Neural cell (in vitro differentiated cells): ENCODE measurements around the gene ZNF280C. TPM values are rescaled to one million over a fixed set of nuclear protein-coding genes. Genes with fewer than 3 reads are reported as not detected.

Experiments used
- H2AFZ ChIP-seq: fragments of 200-600, 300-800 bp; sonication (generic), shearing (Covaris generic); 2 replicates; pipeline ENCODE4 v1.6.0; 2014; ENCODE audit warnings: low read depth, mild to moderate bottlenecking, antibody characterized with exemption, low read length, moderate library complexity
- H3F3A ChIP-seq: fragments of 200-600 bp; shearing (Covaris generic); 2 replicates; pipeline ENCODE4 v1.6.1; 2016; ENCODE audit warnings: mild to moderate bottlenecking, moderate library complexity, mixed read lengths, antibody characterized with exemption, low read length; ENCODE audit not compliant: insufficient read depth, poor library complexity, severe bottlenecking
- H3K27ac ChIP-seq: fragments of 200-600, 300-800 bp; sonication (generic), shearing (Covaris generic); 2 replicates; pipeline ENCODE4 v1.5.1; 2014; ENCODE audit warnings: mild to moderate bottlenecking, low read length, moderate library complexity
- H3K27me3 ChIP-seq: fragments of 300-800, 200-600 bp; sonication (generic), shearing (Covaris generic); 2 replicates; pipeline ENCODE4 v1.6.0; 2014; ENCODE audit warnings: mild to moderate bottlenecking, low read depth, low read length, moderate library complexity; ENCODE audit not compliant: insufficient read depth
- H3K36me3 ChIP-seq: fragments of 300-800, 200-600 bp; sonication (generic), shearing (Covaris generic); 2 replicates; pipeline ENCODE4 v1.5.1; 2014; ENCODE audit warnings: mild to moderate bottlenecking, antibody characterized with exemption, low read length, moderate library complexity; ENCODE audit not compliant: insufficient read depth
- H3K4me2 ChIP-seq: fragments of 300-800, 200-600 bp; sonication (generic), shearing (Covaris generic); 2 replicates; pipeline ENCODE4 v1.6.0; 2014; ENCODE audit warnings: mild to moderate bottlenecking, low read length
- H3K4me3 ChIP-seq: fragments of 300-800, 200-600 bp; sonication (generic), shearing (Covaris generic); 2 replicates; pipeline ENCODE4 v1.5.1; 2014; ENCODE audit warnings: mild to moderate bottlenecking, low read length, moderate library complexity
- H3K79me2 ChIP-seq: fragments of 200-600 bp; shearing (Covaris generic); replicated peaks from 2 replicates; pipeline ENCODE4 v1.6.0; 2014; ENCODE audit warnings: mild to moderate bottlenecking, low read length, moderate library complexity; ENCODE audit not compliant: insufficient read depth
- H3K9ac ChIP-seq: fragments of 300-800, 200-600 bp; sonication (generic), shearing (Covaris generic); 2 replicates; pipeline ENCODE4 v1.6.1; 2016; ENCODE audit warnings: mild to moderate bottlenecking, low read length, mixed read lengths
- H3K9me2 ChIP-seq: fragments of 200-600 bp; shearing (Covaris generic); 2 replicates; pipeline ENCODE4 v1.6.1; 2016; ENCODE audit warnings: mild to moderate bottlenecking, low read length, mixed read lengths; ENCODE audit not compliant: insufficient read depth
- H3K9me3 ChIP-seq: fragments of 200-600, 300-800 bp; sonication (generic), shearing (Covaris generic); 2 replicates; pipeline ENCODE4 v1.6.1; 2016; ENCODE audit warnings: mild to moderate bottlenecking, mixed run types, low read length, moderate library complexity, mixed read lengths
- H4K20me1 ChIP-seq: fragments of 200-600 bp; shearing (Covaris generic); 2 replicates; pipeline ENCODE4 v1.6.1; 2016; ENCODE audit warnings: mild to moderate bottlenecking, mixed run types; ENCODE audit not compliant: insufficient read depth
- CTCF ChIP-seq: fragments of 450-650 bp; IDR thresholded peaks from 2 replicates; pipeline ENCODE4 v1.5.1; 2014; ENCODE audit warnings: antibody characterized with exemption, mild to moderate bottlenecking, moderate library complexity; ENCODE audit not compliant: poor library complexity, severe bottlenecking
- EP300 ChIP-seq: fragments of 450-650 bp; conservative IDR thresholded peaks from 2 replicates; pipeline ENCODE4 v1.6.1; 2014; ENCODE audit warnings: antibody characterized with exemption, mild to moderate bottlenecking, moderate library complexity; ENCODE audit not compliant: poor library complexity, severe bottlenecking
- EZH2 ChIP-seq: fragments of 200-600, 300-800 bp; shearing (Covaris generic), sonication (generic); IDR thresholded peaks from 2 replicates; pipeline ENCODE4 v1.6.1; 2014; ENCODE audit warnings: antibody characterized with exemption, low read length, borderline replicate concordance, mild to moderate bottlenecking; ENCODE audit not compliant: insufficient read depth, poor library complexity, severe bottlenecking
- MXI1 ChIP-seq: fragments of 450-650 bp; conservative IDR thresholded peaks from 2 replicates; pipeline ENCODE4 v1.6.1; 2014; ENCODE audit warnings: antibody characterized with exemption, mild to moderate bottlenecking; ENCODE audit not compliant: poor library complexity, severe bottlenecking
- POLR2AphosphoS5 ChIP-seq: IDR thresholded peaks from 2 replicates; pipeline ENCODE4 v1.6.1; 2012
- RAD21 ChIP-seq: fragments of 450-650 bp; conservative IDR thresholded peaks from 2 replicates; pipeline ENCODE4 v1.6.1; 2014; ENCODE audit warnings: antibody characterized with exemption, mild to moderate bottlenecking, moderate library complexity
- REST ChIP-seq: IDR thresholded peaks from 2 replicates; pipeline ENCODE4 v1.6.1; 2012; ENCODE audit warnings: borderline replicate concordance
- SMC3 ChIP-seq: fragments of 450-650 bp; conservative IDR thresholded peaks from 2 replicates; pipeline ENCODE4 v1.6.1; 2014; ENCODE audit warnings: antibody characterized with exemption, mild to moderate bottlenecking, moderate library complexity; ENCODE audit not compliant: poor library complexity
- TAF1 ChIP-seq: IDR thresholded peaks from 2 replicates; pipeline ENCODE4 v1.6.1; 2012; ENCODE audit warnings: low read depth
- polyA plus RNA-seq: library from polyadenylated mRNA; depleted of rRNA; stranded (reverse); fragments of >200 nt; gene quantifications from 2 replicates; pipeline ENCODE4 v1.2.3, GENCODE V29; 2014

Gene ZNF280C
- polyA plus RNA-seq, 1 donor from 2014 or later = 9.5 TPM

GRCh38 chrX:130260316-130260715, 8.4 kb downstream of the ZNF280C start:
- no peaks in the 10 kb centered on the region for H3K36me3 ChIP-seq
- H2AFZ ChIP-seq = no peak overlapping the region
- H3K4me2 ChIP-seq = no peak overlapping the region
- no peaks in the 10 kb centered on the region for H4K20me1 ChIP-seq
- no peaks in the 10 kb centered on the region for H3K9me3 ChIP-seq
- TF ChIP-seq RAD21 = no peak
- no peak for TF ChIP-seq EZH2
- TF ChIP-seq SMC3 = no peak
- TF ChIP-seq REST = no peak
- no peak for TF ChIP-seq CTCF
- no peak for TF ChIP-seq MXI1
- TF ChIP-seq TAF1 = no peak
- TF ChIP-seq POLR2AphosphoS5 = no peak
- no peak for TF ChIP-seq EP300
- no peaks in the 10 kb centered on the region for H3F3A ChIP-seq
- no peaks in the 10 kb centered on the region for H3K9me2 ChIP-seq
- peaks cover 18% of the 10 kb centered on the region for H3K79me2 ChIP-seq
- H3K4me3 ChIP-seq = no peak overlapping the region
- H3K27me3 ChIP-seq = no peaks in the 10 kb centered on the region
- H3K27ac ChIP-seq = no peak overlapping the region
- H3K9ac ChIP-seq = no peak overlapping the region

- no peak overlapping the region for H2AFZ ChIP-seq
- no peaks in the 10 kb centered on the region for H3K36me3 ChIP-seq
- no peaks in the 10 kb centered on the region for H3K79me2 ChIP-seq
- no peaks in the 10 kb centered on the region for H4K20me1 ChIP-seq
- H3K27ac ChIP-seq = no peak overlapping the region
- no peaks in the 10 kb centered on the region for H3K27me3 ChIP-seq
- no peak overlapping the region for H3K4me3 ChIP-seq
- H3K9me3 ChIP-seq = no peaks in the 10 kb centered on the region
- no peak overlapping the region for H3K9ac ChIP-seq
- no peaks in the 10 kb centered on the region for H3K9me2 ChIP-seq
- H3F3A ChIP-seq = no peaks in the 10 kb centered on the region
- no peak for TF ChIP-seq POLR2AphosphoS5
- no peak for TF ChIP-seq RAD21
- no peak for TF ChIP-seq MXI1
- TF ChIP-seq EZH2 = no peak
- no peak for TF ChIP-seq REST
- TF ChIP-seq TAF1 = no peak
- TF ChIP-seq CTCF = no peak
- TF ChIP-seq SMC3 = no peak
- TF ChIP-seq EP300 = no peak
- H3K4me2 ChIP-seq = no peak overlapping the region
Observed at GRCh38 chrX:130253916-130254315, 14.8 kb downstream of the ZNF280C start.
